Liver (tissue), 9 donors: ENCODE data around the gene ATP2B1. TPM values are rescaled to one million over a fixed set of nuclear protein-coding genes. Genes with fewer than 3 reads are reported as not detected.

Source experiments
- DNase-seq: peaks from one replicate; pipeline ENCODE4 v3.0.0-alpha.2; 2017; ENCODE audit warnings: low spot score
- H3K27ac ChIP-seq, 2 donors: one replicate each; pipeline ENCODE4 v1.7.0; 2013; ENCODE audit warnings: inconsistent platforms in 2 of 2, low read length in 2 of 2, control low read depth in 1 of 2, low read depth in 1 of 2, mild to moderate bottlenecking in 1 of 2
- H3K27me3 ChIP-seq, 4 donors: one replicate each; pipeline versions ENCODE4 v1.6.1 to v1.7.0; 2013; ENCODE audit warnings: low read length in 3 of 4, inconsistent platforms in 1 of 4, mild to moderate bottlenecking in 1 of 4, moderate library complexity in 1 of 4; ENCODE audit not compliant: control insufficient read depth in 4 of 4, insufficient read depth in 4 of 4
- H3K36me3 ChIP-seq, 4 donors: one replicate each; pipeline versions ENCODE4 v1.6.1 to v1.7.0; 2013; ENCODE audit warnings: low read length in 3 of 4, mild to moderate bottlenecking in 3 of 4, low read depth in 1 of 4, moderate library complexity in 1 of 4; ENCODE audit not compliant: control insufficient read depth in 4 of 4, insufficient read depth in 3 of 4
- H3K4me1 ChIP-seq, 4 donors: one replicate each; pipeline versions ENCODE4 v1.6.1 to v1.7.0; 2013; ENCODE audit warnings: low read length in 3 of 4, mild to moderate bottlenecking in 3 of 4, moderate library complexity in 1 of 4; ENCODE audit not compliant: control insufficient read depth in 4 of 4, insufficient read depth in 4 of 4
- H3K4me3 ChIP-seq, 3 donors: one replicate each; pipeline versions ENCODE4 v1.6.1 to v1.7.0; 2013; ENCODE audit warnings: low read length in 3 of 3, control low read depth in 1 of 3, low read depth in 1 of 3, mild to moderate bottlenecking in 1 of 3
- H3K9ac ChIP-seq, 2 donors: one replicate each; pipeline ENCODE4 v1.7.0; 2013; ENCODE audit warnings: low read length in 2 of 2, mild to moderate bottlenecking in 2 of 2, moderate library complexity in 2 of 2, control low read depth in 1 of 2, low read depth in 1 of 2
- H3K9me3 ChIP-seq, 4 donors: one replicate each; pipeline versions ENCODE4 v1.6.1 to v1.7.0; 2013; ENCODE audit warnings: low read length in 3 of 4; ENCODE audit not compliant: control insufficient read depth in 4 of 4
- ATF3 ChIP-seq: IDR thresholded peaks from 2 replicates; pipeline ENCODE4 v1.6.1; 2016; ENCODE audit warnings: antibody characterized with exemption
- CTCF ChIP-seq: fragments of 150-350 bp; IDR thresholded peaks from 2 replicates; pipeline ENCODE4 v1.5.1; 2017; ENCODE audit warnings: improper control_type of control experiment, low read depth, low read length; ENCODE audit not compliant: missing input control
- EGR1 ChIP-seq, 2 donors: IDR thresholded peaks; 2 replicates each; pipeline ENCODE4 v1.6.1; 2016 to 2018; ENCODE audit warnings: antibody characterized with exemption in 2 of 2, low read depth in 2 of 2
- FOXA1 ChIP-seq: IDR thresholded peaks from 2 replicates; pipeline ENCODE4 v1.6.1; 2016; ENCODE audit warnings: antibody characterized with exemption
- FOXA2 ChIP-seq: IDR thresholded peaks from 2 replicates; pipeline ENCODE4 v1.6.1; 2016; ENCODE audit warnings: antibody characterized with exemption
- GABPA ChIP-seq, 2 donors: IDR thresholded peaks in 1 of 2; conservative IDR thresholded peaks in 1 of 2; 2 replicates each; pipeline ENCODE4 v1.6.1; 2016; ENCODE audit warnings: antibody characterized with exemption in 2 of 2, mild to moderate bottlenecking in 1 of 2, moderate library complexity in 1 of 2
- HNF4A ChIP-seq, 2 donors: conservative IDR thresholded peaks; 2 replicates each; pipeline ENCODE4 v1.6.1; 2016; ENCODE audit warnings: antibody characterized with exemption in 2 of 2, mild to moderate bottlenecking in 2 of 2
- HNF4G ChIP-seq: IDR thresholded peaks from 2 replicates; pipeline ENCODE4 v1.6.1; 2016; ENCODE audit warnings: antibody characterized with exemption
- JUND ChIP-seq, 2 donors: IDR thresholded peaks; 2 replicates each; pipeline ENCODE4 v1.6.1; 2016; ENCODE audit warnings: antibody characterized with exemption in 2 of 2
- MAX ChIP-seq: IDR thresholded peaks from 2 replicates; pipeline ENCODE4 v1.6.1; 2016; ENCODE audit warnings: antibody characterized with exemption
- NR2F2 ChIP-seq: IDR thresholded peaks from 2 replicates; pipeline ENCODE4 v1.6.1; 2016; ENCODE audit warnings: antibody characterized with exemption
- RAD21 ChIP-seq, 2 donors: IDR thresholded peaks; 2 replicates each; pipeline ENCODE4 v1.6.1; 2016; ENCODE audit warnings: antibody characterized with exemption in 2 of 2, mild to moderate bottlenecking in 2 of 2
- REST ChIP-seq: IDR thresholded peaks from 2 replicates; pipeline ENCODE4 v1.6.1; 2016; ENCODE audit warnings: antibody characterized with exemption, mild to moderate bottlenecking
- RXRA ChIP-seq, 2 donors: IDR thresholded peaks; 2 replicates each; pipeline ENCODE4 v1.6.1; 2017 to 2018; ENCODE audit warnings: antibody characterized with exemption in 2 of 2, mild to moderate bottlenecking in 1 of 2
- SP1 ChIP-seq: IDR thresholded peaks from 2 replicates; pipeline ENCODE4 v1.6.1; 2018; ENCODE audit warnings: antibody characterized with exemption, mild to moderate bottlenecking
- TAF1 ChIP-seq: conservative IDR thresholded peaks from 2 replicates; pipeline ENCODE4 v1.6.1; 2016; ENCODE audit warnings: antibody characterized with exemption, mild to moderate bottlenecking
- YY1 ChIP-seq: IDR thresholded peaks from 2 replicates; pipeline ENCODE4 v1.6.1; 2016; ENCODE audit warnings: antibody characterized with exemption, mild to moderate bottlenecking
- ZBTB33 ChIP-seq: IDR thresholded peaks from 2 replicates; pipeline ENCODE4 v1.6.1; 2016; ENCODE audit warnings: antibody characterized with exemption
- WGBS: extraction: QIAGEN DNeasy Blood & Tissue Kit; methylation state at CpG from one replicate; pipeline ENCODE4 v1.1.7; 2013; 5-methylcytosine and 5-hydroxymethylcytosine counted together
- polyA plus RNA-seq, 2 donors: library from polyadenylated mRNA; stranded (reverse) in 1 of 2; unstranded in 1 of 2; fragments of 200-250 nt in 1 of 2; fragments of >200 nt in 1 of 2; fragmentation: Nextera tagmentation in 1 of 2; extraction: Ambion mirVana in 1 of 2; gene quantifications; one replicate each; pipeline versions ENCODE4 v1.2.1 to v1.2.3, GENCODE V29; 2013 to 2015
- total RNA-seq, 2 donors: library from RNA; depleted of rRNA; stranded (reverse); fragments of >200 nt; gene quantifications; one replicate each; pipeline ENCODE4 v1.2.3, GENCODE V29; 2014
- donor health status: healthy.
- donor health status: healthy.
- donor health status: healthy.
- donor health status: healthy.
- donor health status: healthy.

ATP2B1 gene
- total and polyA plus RNA-seq, 4 donors: 7.3 to 41.1 (median 22.8) TPM

- TF ChIP-seq EGR1 (IDR thresholded peaks at IDR 0.05; ENCODE audit: low read depth in 2 of 2) (no peak), NR2F2 (peak; percentile 66), REST (no peak), RXRA (IDR thresholded peaks at IDR 0.05) (no peak)
- peaks cover 0 to 2% (median 0%) of the 10 kb centered on the region in 4 donors for H3K4me1 ChIP-seq
- no peak overlapping the region for H3K4me3 ChIP-seq
- WGBS: 68% methylated on average over 2 of the region's 2 CpGs
- H3K27me3 ChIP-seq: no peaks in the 10 kb centered on the region
- no peak overlapping the region for H3K9ac ChIP-seq
- H3K36me3 ChIP-seq: no peaks in the 10 kb centered on the region
- no peak for DNase-seq
- no peak overlapping the region for H3K27ac ChIP-seq
- H3K9me3 ChIP-seq: no peaks in the 10 kb centered on the region
Observed at GRCh38 chr12:89574736-89575208, 133.9 kb downstream of the ATP2B1 start.

GRCh38 chr12:89573051-89573810 is 135.4 kb downstream of the ATP2B1 start:
- Histone ChIP-seq H3K4me1 (peaks cover 0 to 2% (median 0%) of the 10 kb centered on the region in 4 donors), H3K36me3 (no peaks in the 10 kb centered on the region), H3K4me3 (no peak overlapping the region), H3K27ac (no peak overlapping the region), H3K9me3 (no peaks in the 10 kb centered on the region), H3K27me3 (no peaks in the 10 kb centered on the region), H3K9ac (no peak overlapping the region)
- TF ChIP-seq JUND (IDR thresholded peaks at IDR 0.05) (no peak), SP1 (no peak), MAX (no peak), EGR1 (IDR thresholded peaks at IDR 0.05; ENCODE audit: low read depth in 2 of 2) (no peak), HNF4G (no peak), ZBTB33 (no peak), TAF1 (no peak), HNF4A (conservative IDR thresholded peaks at IDR 0.05) (no peak), FOXA2 (no peak), RXRA (IDR thresholded peaks at IDR 0.05) (no peak), YY1 (no peak), GABPA (IDR thresholded peaks at IDR 0.05 in 1 of 2, conservative IDR thresholded peaks at IDR 0.05 in 1 of 2) (no peak), REST (no peak), NR2F2 (no peak), ATF3 (no peak), CTCF (no peak), RAD21 (IDR thresholded peaks at IDR 0.05) (no peak), FOXA1 (no peak)
- WGBS: 91% methylated on average over 5 of the region's 5 CpGs
- no peak for DNase-seq
